HK-2 (cell line): ENCODE data around the gene MTAP.
"Not testable (repeated sequence)": the region's sequence is repeated elsewhere in the genome, so short reads cannot be mapped to it uniquely, and the experiment has no call there.

Experiments
- DNase-seq: peaks from one replicate; pipeline ENCODE4 v3.0.0-alpha.2; 2018; ENCODE audit not compliant: unreplicated experiment

Gene MTAP

GRCh38 chr9:21919377-21920362 is 117.2 kb downstream of the MTAP start:
- DNase-seq, result no peak

DNA sequence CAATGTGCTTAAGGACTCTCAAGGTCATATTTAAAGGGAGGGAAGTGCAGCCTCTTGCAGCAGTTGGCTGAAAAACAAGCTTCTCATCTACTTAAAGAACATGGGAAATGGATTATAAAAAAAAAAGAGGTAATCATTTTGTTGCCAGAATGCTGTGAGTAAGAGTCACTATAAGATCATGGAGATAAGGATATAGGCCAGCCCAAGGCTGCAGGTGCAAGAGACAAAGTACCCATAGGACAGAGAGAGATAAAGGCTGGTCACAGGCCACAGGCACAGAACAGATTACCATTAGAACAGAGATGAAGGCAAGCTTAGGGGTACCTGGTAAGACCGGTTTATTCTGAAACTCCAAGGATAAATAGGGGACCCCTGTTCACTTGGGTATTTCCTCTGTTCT is 121.3 kb downstream of the MTAP start:
- no peak for DNase-seq

- no peak for DNase-seq
These were observed 125.3 kb downstream of the MTAP start for GRCh38 chr9:21927752-21928151.

DNA sequence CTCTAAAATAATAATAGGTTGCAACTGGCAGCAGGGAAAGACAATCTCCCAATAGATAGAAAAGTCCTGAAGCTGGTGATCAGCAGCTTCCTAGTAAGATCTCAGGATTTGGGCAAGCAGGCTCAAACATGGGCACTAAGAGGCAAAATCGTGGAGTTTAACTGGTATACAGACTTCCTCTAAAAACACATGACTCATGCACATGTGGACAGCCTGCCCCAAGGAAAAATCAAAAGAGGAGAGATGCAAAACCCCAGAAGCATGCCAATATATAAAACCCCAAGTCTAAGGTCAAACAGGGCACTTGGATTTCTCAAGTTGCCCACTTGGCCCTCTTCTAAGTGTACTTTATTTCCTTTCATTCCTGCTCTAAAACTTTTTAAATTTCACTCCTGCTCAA is 129.0 kb downstream of the MTAP start:
- no peak for DNase-seq

- no peak for DNase-seq
These were observed 130.8 kb downstream of the MTAP start for GRCh38 chr9:21933281-21933680.

DNA sequence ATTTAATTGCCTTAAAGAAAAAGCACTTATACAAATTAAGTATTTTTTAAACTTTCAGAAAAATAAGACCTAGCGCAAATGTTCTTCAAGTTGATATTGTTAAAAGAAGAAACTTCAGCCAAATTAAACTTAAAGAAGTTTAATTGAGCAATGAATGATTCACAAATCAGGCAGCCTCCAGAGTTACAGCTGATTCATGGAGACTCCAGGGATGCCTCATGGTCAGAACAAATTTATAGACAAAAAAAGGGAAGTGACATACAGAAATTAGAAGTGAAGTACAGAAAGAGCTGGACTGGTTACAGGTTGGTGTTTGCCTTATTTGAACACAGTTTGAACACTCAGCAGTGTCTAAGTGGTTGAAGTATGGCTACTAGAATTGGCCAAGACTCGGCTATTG is 131.4 kb downstream of the MTAP start:
- DNase-seq, result no peak

DNA sequence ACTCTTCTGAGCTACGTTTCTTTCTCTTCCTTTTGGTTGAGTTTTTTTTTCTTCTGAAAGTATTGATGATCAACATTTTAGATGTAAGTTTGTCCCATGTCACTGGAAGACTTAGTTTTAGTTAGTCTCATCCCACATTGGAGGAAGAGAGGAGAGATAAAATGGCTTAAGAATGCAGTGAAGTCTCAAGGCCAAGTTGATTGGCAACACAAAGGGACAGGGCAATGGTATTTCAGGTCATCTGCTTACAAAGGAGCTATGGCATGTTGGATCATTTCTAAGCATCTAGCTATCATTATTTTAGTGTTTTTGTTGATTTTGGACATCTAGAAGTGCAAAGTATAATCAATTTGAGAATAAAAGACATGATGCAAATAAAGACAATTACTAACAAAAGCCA is 133.2 kb downstream of the MTAP start:
- no peak for DNase-seq

GRCh38 chr9:21936161-21936560 is 133.7 kb downstream of the MTAP start:
- no peak for DNase-seq

GRCh38 chr9:21941337-21941995 is 139.0 kb downstream of the MTAP start:
- DNase-seq, result no peak

- DNase-seq, result no peak
These were observed 141.0 kb downstream of the MTAP start for GRCh38 chr9:21943464-21943863.

DNA sequence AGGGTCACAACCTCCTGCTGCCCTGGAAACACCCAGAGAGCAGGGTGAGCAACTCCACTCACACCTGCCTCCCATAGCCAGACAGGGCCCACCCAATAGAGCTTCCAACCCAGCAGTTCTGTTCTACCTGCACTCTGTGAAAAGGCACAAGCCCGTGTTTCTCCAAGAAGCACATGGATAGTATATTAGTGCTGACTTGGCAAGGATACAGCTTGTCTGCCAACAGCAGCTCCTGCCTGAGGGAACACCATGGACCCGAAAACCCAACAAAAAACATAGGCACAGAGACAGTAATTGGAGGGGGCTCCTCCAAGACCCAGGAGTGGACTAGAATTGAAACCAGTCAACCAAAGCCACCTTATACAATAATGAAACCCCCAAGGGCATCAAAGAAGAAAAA is 143.2 kb downstream of the MTAP start:
- DNase-seq, result no peak

DNA sequence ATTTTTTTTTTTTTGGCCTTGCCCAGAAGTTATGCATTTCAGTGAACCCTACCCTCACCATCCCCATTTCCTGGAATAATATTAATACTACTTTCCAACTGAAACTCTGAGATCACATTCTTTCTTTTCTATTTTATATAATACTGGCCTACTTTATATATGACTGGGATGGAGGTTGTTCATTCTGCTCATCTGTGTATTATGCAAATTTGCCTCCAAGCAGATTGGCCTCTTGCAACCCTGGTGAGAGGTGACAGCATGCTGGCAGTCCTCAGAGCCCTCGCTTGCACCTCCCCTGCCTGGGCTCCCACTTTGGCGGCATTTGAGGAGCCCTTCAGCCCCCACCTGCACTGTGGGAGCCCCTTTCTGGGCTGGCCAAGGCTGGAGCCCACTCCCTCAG is 156.4 kb downstream of the MTAP start:
- DNase-seq, result no peak

DNA sequence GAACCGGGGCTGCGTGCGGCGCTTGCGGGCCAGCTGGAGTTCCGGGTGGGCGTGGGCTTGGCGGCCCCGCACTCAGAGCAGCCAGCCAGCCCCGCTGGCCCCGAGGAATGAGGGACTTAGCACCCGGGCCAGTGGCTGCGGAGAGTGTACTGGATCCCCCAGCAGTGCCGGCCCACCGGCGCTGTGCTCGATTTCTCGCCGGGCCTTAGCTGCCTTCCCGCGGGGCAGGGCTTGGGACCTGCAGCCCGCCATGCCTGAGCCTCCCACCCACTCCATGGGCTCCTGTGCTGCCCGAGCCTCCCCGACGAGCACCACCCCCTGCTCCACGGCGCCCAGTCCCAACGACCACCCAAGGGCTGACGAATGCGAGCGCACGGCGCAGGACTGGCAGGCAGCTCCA is 156.8 kb downstream of the MTAP start:
- not testable (repeated sequence) for DNase-seq

DNA sequence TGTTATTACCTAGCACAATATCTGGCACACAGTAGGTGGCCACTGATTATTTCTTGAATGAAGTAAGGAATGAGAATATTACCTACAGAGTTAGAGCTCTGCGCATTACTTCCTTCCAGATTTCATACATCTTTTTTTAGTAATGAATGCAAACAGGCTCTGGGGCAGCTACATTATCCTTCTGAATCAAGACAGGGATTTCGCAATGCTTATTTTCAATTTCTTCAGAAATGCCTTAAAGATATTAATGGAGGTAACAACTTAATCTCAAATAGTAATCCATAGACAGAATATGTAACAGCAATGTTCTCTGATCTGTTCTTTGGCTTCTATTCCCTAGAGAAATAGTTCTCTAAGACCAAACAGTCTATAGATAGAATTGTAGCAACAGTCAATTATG is 159.1 kb downstream of the MTAP start:
- DNase-seq, result no peak

DNA sequence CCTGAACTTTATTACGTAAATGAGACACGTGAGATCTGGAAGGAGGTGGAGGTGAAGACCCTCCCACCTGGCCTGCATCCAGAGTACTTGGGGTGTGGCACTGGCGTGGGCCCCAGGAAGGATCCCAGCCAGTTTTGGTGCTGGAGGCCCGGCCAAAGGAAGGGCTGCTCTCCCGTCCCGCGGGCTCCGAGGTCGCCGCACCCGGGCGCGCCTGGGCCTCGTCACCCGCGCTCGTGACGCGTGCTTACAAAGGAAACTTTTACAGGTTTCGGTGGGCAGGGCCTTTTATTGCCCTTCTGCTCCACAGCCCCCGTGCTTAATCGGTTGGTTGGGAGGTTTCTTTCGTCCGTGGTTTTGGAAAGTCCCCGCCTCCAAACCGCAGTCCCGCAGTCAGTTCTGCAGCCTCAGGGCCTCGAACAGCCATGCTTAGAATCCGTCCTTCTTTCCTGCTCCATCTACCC is 162.5 kb downstream of the MTAP start:
- peak; percentile 43 for DNase-seq

GRCh38 chr9:21965401-21965951 is 163.0 kb downstream of the MTAP start:
- DNase-seq, result peak; percentile 73

- DNase-seq, result no peak
These were observed 163.9 kb downstream of the MTAP start for GRCh38 chr9:21966140-21966851.

DNA sequence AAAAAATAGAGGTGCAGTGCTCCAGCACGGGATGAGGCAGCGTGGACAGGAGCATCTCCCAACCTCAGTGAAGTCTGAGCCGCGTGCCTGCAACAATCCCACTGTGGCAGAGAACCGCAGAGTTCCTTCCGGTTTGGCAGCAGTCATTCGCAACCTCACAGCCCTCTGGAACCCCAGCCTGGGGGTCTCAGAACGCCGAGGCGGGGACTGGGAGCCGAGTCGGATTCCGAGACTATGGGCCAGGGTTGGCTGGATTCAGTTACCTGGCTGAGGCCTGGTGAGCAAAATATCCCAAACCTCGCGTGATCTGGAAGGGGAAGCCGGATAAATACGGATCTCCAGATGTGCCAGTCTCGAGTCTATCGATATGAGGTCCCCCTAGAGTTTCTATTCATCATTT is 164.7 kb downstream of the MTAP start:
- no peak for DNase-seq

- no peak for DNase-seq
These were observed 165.3 kb downstream of the MTAP start for GRCh38 chr9:21967702-21968101.

GRCh38 chr9:21968331-21969010 is 166.0 kb downstream of the MTAP start:
- no peak for DNase-seq
